Stimulated activated CD8-positive, alpha-beta memory T cell treated with anti-CD3 and anti-CD28 coated beads, Interleukin-12 subunit alpha, Interleukin-12 subunit beta, amount 100 ng/mL, for 4 hours (primary cell): Measurements from ENCODE around the gene DYSF.

Experiments
- DNase-seq: peaks from one replicate; pipeline ENCODE4 v3.0.0-alpha.2; 2020; ENCODE audit warnings: low read depth

DYSF gene

GRCh38 chr2:71575966-71576365, 122.6 kb downstream of the DYSF start:
- DNase-seq = no peak

- DNase-seq = no peak
Observed at GRCh38 chr2:71576541-71576940, 123.2 kb downstream of the DYSF start.

GRCh38 chr2:71577209-71577608, 123.8 kb downstream of the DYSF start:
- DNase-seq = no peak

- DNase-seq = no peak
Observed at GRCh38 chr2:71578767-71579342, 125.5 kb downstream of the DYSF start.

- no peak for DNase-seq
Observed at GRCh38 chr2:71581026-71581425, 127.7 kb downstream of the DYSF start.

- no peak for DNase-seq
Observed at GRCh38 chr2:71583876-71584275, 130.5 kb downstream of the DYSF start.

- no peak for DNase-seq
Observed at GRCh38 chr2:71586471-71586870, 133.1 kb downstream of the DYSF start.

GRCh38 chr2:71587509-71588073, 134.2 kb downstream of the DYSF start:
- DNase-seq = no peak

GRCh38 chr2:71588497-71589170, 135.3 kb downstream of the DYSF start:
- DNase-seq = no peak

GRCh38 chr2:71589763-71590162, 136.4 kb downstream of the DYSF start:
- no peak for DNase-seq

- no peak for DNase-seq
Observed at GRCh38 chr2:71591044-71591443, 137.7 kb downstream of the DYSF start.

GRCh38 chr2:71592181-71592711, 138.9 kb downstream of the DYSF start:
- DNase-seq = no peak

GRCh38 chr2:71595569-71595968, 142.2 kb downstream of the DYSF start:
- no peak for DNase-seq

- no peak for DNase-seq
Observed at GRCh38 chr2:71596011-71596410, 142.7 kb downstream of the DYSF start.

- DNase-seq = no peak
Observed at GRCh38 chr2:71597756-71598155, 144.4 kb downstream of the DYSF start.

- no peak for DNase-seq
Observed at GRCh38 chr2:71598526-71598925, 145.2 kb downstream of the DYSF start.

- no peak for DNase-seq
Observed at GRCh38 chr2:71599038-71599437, 145.7 kb downstream of the DYSF start.

GRCh38 chr2:71599646-71600236, 146.4 kb downstream of the DYSF start:
- DNase-seq = no peak

GRCh38 chr2:71600555-71600954, 147.2 kb downstream of the DYSF start:
- no peak for DNase-seq

GRCh38 chr2:71601136-71602114, 148.1 kb downstream of the DYSF start:
- DNase-seq = no peak

GRCh38 chr2:71602115-71602495, 148.7 kb downstream of the DYSF start:
- DNase-seq = no peak

GRCh38 chr2:71602581-71602980, 149.2 kb downstream of the DYSF start:
- DNase-seq = no peak
